ENCODE measurements around the gene UBE3A.
A peak's percentile ranks its signal among the peaks of the same experiment; 100 is the strongest.

UBE3A gene

DNA sequence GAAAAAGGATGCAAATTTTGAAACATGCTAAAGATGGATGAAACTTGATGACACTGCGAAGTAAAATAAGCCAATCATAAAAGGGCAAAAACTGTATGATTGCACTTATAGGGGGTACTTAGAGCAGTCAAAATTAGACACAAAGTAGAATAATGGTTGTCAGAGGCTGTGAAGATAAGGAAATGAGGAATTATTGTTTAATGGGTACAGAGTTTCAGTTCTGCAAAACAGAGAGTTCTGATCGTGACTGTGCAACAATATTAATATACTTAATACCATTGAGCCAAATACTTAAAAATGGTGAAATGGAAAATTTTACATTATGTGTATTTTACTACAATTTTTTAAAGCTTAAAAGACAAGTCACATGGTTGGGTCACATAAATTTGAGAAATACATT lies 35.1 kb downstream of the UBE3A start:
- DNase-seq (ENCODE audit: low spot score) = no peak

DNA sequence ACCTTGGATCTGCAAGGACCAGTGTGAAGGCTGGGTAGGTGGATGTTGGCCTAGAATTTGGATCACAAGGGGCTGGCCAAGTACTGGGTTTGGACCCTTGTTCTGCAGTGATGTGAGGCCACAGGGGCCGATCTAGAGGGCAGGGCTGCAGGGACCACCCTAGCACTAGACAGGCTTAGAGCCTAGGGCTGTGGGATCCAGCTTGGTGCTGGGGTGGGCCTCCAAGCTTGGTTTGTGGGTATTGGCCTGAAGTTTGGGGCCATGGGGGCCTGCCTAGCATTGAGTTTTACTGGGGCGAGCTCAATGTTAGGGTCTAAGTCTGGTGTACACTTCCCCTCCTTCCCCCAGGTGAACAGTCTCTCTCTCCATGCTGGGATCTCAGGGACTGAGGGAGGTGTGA lies 36.5 kb downstream of the UBE3A start:
- DNase-seq (ENCODE audit: low spot score) = no peak

DNA sequence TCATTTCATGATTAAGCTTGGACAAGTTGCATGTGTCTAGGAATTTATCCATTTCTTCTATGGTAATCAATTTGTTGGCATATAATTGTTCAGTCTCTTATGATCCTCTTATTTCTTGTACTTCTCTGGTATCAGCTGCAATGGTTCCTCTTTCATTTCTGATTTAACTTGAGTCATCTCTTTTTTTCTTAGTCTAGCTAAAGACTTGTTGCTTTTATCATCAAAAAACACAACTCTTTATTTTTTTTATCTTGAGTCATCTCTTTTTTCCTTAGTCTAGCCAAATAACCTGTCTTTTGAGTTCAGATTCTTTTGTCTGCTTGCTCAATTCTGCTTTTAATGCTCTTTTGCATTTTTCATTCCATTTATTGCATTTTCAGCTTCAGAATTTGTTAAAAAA lies 37.3 kb downstream of the UBE3A start:
- DNase-seq (ENCODE audit: low spot score) = no peak

DNA sequence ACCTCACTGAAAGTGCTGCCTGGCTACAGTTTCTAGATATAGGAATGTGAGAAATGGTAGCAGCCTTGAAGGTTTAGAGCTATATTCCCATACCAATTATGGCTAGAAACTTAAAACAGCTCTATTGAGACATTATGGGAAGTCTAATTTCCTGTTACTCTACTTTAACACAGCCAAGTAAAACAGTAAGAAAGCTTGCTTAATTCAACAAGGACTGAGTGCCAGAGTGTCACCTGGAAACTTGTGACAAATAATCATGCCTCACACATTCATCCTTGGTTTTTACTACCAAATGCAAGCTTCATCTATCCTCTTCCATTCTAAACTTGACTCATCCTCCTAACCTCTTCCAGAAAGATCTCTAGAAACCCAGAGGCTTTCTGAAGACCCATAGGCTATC lies 41.7 kb downstream of the UBE3A start:
- no peak for DNase-seq (ENCODE audit: low spot score)

DNA sequence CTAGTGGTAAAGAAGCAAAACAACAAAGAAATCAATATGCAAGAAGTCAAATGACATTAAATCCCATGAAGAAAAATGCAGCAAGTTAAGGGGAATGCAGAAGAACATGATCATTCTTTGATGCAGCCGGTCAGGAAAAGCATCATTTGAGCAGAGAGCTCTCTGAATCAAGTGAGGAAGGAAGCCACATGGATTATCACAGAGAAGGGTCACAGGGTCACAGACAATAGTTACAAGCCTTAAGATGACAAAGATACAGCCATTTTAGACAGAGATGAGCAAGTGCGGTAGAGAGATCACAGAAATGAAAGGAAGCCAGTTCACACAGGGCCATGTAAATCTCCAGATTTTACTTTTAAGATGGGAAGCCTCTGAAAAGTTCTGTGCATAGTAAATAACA lies 43.9 kb downstream of the UBE3A start:
- no peak for DNase-seq (ENCODE audit: low spot score)

DNA sequence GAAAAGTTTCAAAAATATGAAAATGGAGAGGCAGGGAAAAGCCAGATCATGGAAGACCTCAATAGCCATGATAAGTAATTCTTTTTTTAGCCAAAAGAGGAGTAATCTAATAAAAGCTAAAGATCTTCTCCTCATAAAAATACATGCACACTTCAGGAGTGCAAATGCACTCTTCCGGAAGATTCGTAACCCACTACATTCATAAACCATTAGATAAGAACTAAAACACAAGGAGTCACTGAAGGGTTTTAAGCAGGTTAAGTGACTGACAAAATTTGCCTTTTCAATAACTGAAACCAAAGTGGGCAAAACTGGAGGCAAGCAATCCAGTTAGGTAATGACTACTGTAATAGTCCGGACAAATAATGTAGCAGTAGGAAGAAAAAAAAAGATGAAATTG lies 46.0 kb downstream of the UBE3A start:
- DNase-seq (ENCODE audit: low spot score) = no peak

DNA sequence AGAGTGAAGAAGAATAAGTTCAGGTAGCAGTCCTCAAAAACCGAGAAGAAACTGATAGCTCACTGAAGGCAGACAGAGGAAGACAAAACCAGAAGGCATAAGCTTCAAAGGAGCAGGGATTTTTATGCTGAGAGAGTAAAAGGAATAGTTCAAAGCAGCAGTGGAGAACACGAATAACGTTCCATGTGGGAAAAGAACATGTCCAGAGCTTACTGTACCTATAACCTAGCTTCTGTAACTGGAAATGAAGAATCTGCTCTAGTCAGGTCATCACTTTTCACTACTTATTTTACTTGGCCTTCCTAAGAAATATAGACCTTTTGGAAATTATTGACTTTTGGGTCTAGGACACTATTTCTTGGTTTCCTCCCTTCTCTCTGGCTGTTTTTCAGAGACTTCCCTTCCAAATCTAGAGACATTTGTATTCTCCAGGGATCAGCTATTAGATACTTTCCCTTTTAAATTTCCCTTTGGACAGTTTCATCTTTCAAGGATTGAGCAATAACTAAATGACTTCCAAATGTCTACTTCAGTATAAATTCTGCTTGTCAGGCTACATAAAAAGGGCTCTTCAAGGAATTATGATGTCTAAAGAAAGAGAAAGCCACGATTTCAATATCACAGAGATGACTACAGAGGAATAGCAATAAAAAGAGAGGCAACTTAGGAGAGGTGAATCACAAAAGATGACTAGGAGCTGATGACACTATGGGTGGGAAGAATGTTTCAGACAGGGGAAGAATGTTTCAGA lies 46.7 kb downstream of the UBE3A start:
- no peak for DNase-seq (ENCODE audit: low spot score)

DNA sequence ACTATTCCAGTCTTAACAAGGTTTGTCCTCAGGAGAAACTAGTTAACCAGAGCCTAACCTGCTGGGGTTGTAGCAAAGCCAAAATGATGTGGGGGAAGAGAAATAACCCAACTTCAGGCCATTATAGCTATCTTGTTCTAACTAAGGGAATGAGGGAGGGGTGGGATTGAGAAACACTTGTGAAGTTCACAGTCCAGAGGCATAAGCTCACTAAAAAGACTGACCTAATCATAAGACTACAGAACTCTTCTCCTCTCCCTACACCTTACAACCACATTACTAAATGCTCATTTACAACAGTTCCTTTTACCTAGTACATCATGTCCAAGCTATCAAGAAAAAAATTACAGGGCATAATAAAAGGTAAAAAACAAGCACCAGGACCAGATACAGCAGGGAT lies 52.8 kb downstream of the UBE3A start:
- no peak for DNase-seq (ENCODE audit: low spot score)

DNA sequence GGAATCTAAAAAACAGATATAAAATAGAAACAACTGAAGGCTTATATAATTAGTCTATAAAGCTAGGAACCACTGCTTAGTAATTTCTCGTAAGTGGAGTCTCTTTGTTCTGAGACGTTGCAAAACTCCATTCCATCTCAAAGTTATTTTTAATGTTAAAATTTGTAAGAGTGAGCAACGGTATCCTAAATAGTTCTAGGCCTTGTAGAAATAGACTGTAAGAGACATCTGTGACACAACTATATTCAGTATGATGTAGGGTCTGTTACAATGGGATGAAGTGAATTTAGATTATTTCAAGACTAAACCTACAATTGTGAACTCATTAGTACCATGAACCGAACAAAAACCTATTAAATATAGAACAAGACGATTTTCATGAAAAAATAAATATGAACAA lies 57.2 kb downstream of the UBE3A start:
- DNase-seq (ENCODE audit: low spot score) = no peak

DNA sequence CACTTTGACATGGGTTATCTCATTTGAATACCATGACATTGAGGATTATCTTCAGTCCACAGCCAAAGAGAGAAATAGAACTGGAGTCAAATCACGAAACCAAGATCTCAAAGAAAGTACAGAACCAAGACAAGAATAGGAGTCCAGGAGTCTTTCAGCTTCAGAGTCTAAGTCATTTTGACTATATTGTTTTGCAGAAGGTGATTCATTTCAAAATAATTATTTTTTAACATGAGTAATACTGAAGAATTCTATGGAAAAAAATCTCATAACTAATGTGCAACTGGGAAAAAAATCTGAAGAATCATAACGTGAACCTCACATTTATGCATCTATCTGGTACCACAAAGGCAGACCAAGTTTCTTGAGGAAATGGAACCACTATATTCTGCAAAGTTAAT lies 60.3 kb downstream of the UBE3A start:
- DNase-seq (ENCODE audit: low spot score) = no peak

DNA sequence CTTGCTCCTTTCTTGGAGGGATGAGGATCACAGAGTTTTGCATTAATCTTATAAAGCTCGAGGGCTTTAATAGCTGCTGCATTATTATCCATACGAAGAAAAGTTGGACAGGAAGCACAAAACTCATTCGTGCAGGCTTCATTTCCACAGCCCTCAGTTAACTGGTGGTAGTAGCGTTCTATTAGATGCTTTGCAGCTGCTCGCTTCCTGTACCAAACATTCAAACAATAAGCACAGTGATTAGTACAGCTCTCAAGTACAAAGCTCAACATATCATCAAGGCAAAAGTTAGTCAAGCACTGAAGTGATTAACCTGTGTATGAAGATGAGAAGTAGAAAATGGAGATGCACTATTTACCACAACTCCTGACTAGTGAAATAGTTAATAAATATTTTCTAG lies 63.3 kb downstream of the UBE3A start:
- DNase-seq (ENCODE audit: low spot score) = no peak

DNA sequence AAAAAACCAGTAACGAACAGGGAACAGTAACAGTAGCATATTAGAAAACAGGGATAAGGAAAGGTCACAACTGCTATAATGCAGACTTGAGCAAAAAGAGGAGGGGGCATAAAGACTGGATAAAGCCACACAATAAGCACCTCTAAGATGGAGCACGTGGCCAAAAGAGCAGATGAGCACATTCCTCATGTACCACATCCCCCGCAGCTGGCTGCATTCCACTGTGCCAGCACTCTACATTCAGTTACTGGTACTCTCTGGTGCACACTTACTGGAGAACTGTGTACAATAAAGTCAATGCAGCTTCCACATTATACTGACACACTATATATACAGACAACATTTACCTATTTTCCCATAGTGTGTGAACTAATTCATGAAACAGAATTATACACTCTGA lies 64.7 kb downstream of the UBE3A start:
- DNase-seq (ENCODE audit: low spot score) = no peak

DNA sequence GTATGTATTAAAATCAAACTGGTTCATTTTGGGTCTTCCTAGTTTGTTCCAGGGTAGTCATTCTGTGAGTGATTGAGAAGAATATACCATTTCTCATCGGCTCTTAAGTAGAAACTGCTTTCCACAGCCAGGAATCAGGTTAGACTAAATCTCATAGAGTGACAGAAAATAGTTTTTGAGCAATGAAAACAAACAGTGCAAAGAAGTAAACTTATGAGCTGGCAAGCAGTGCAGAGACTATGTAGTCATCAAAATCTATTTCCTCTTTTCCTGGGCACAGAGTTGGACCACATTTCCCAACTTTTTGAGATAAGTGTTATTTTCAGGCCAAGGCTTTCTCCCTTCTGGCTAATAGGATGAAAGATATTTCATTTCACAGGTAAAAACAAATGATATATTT lies 66.5 kb downstream of the UBE3A start:
- DNase-seq (ENCODE audit: low spot score) = no peak

DNA sequence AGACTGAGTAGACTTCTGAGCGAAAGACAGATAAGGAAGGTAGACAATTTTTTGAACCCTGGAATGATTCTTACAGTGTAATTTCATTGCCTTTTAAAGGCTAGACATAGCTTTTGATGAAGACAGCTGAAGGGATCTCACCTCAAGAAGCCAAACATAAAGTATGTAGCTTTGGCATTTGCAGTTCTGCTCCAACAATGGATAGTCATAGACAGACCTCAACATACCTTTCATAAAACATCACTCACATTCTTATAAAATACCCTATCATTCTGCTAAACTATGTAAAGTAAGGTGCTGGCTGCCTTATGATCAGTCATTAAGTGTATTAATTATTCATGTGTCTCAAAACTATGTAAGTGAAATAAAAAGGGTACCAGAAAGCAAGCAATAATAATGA lies 70.0 kb downstream of the UBE3A start:
- DNase-seq (ENCODE audit: low spot score) = no peak

DNA sequence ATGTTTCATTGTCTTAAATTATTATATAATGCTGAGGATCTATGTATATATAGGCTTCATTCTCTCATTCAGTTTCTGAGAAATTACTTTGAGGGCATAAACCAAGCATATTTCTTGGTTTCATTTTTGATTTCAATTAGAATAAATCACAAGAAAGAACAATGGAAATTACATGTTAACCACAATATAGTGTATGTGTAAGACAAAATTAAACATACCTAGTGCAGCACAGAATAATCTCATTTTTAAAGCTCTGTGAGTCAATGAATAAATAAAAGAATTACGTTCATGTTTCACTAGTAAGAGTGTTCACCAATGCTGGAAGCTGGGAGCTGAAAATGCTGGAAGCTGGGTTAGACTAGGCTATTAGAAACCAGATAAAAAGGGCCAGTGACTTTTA lies 72.8 kb downstream of the UBE3A start:
- peak; percentile 5 for DNase-seq (ENCODE audit: low spot score)

DNA sequence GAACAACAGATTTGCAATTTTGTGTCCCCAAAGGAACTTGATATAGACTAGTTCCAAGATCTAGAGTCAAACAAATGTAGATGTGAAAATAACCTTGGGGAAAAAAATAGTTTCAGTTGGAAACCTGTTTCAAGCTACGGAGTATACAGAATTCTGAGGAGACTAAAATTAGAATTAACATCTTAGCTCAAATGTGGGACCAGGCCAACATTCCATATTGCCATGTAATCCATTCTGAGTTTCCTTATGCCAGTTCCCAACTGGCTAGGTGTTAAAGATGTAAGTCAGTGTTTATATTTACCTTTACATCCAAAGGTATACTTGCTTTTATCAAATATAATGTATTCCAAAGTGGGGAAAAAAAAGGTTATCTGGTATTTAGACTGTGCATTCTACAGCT lies 76.3 kb downstream of the UBE3A start:
- DNase-seq (ENCODE audit: low spot score) = no peak

DNA sequence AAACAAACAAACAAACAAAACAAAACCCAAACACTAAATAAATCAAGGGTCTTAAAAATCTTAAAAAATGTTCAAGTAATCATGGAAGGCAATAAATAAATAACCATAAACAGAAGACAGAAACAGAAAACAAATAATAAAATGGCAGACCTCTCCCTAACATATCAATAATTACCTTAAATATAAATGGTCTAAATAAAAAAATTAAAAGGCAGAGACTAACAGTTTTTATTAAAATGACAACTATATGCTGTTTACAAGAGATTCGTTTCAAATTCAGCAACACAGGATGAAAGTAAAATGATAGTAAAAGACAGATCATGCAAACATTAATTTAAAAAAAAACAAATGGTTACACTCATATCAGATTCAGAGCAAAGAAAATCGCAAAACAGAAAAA lies 91.1 kb downstream of the UBE3A start:
- DNase-seq (ENCODE audit: low spot score) = no peak

DNA sequence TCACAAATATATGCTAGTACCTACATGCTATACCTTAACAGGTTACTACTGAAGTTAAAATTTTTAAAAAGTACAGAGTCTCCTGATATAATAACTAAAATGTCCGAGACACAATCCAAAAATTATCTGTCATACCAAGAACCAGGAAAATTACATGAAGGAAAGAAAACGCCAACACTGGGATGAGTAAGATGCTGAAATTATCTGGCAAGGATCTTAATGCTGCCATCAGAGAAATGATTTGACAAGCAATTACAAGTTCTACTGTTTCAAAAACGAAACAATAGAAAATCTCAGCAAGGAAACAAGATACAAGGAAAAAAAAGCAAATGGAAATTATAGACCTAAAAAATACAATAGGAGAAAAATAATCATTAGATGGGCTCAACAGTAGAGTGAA lies 92.5 kb downstream of the UBE3A start:
- DNase-seq (ENCODE audit: low spot score) = no peak

DNA sequence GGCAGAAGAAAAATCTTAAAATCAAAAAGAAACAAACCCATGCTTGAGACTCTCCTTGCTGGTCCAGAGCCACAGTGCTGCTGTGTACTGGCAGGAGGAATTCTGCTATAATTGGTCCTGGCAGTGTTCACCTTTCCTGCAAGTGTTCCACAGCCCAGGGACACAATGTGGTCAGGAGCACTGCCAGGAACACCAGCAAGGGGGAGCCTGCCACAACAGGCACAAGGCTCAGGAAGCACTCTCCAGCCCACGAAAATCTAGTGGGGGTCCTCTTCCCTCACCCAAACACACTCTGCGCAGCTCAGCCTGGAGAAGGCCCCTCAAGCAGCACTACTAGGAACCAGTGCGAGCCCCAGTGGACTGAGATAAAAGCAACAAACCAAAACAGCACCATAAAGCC lies 92.9 kb downstream of the UBE3A start:
- DNase-seq (ENCODE audit: low spot score) = no peak

DNA sequence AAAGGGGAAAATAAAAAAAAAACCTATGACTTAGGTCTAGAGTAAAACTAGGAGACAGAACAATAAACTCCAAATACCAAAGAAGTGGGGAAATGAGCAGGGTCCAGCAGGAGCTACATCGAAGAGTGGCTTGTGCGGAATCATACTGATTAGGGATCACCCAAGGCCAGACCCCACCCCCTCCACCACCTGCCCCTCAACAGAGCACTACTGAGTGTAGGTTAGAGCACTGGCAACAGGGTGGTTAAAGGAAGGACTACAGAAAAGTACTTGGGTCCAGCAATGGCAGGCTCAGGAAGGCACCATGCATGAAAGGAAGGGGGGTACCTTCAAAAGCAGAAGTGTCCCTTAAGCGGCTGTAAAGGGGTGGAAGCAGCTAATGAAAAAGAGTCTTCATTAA lies 96.2 kb downstream of the UBE3A start:
- DNase-seq (ENCODE audit: low spot score) = no peak

DNA sequence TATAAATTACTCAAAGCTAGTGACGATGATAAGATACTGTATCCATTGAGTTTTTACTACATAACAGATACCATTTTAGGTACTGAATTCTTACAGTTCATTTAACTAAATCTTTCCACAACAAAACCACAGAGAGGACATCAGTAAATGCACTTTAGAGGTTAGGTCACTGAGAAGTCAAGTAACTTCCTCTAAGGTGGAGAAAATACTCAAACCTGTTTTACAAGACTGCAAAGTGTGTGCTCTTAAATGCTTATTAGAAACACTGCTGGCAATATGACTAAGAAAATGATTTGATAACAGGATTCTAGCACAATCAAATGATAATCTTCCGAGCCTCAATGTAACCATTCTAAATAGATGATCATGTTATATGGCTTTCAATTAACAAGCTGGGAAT lies 99.4 kb downstream of the UBE3A start:
- no peak for DNase-seq (ENCODE audit: low spot score)

DNA sequence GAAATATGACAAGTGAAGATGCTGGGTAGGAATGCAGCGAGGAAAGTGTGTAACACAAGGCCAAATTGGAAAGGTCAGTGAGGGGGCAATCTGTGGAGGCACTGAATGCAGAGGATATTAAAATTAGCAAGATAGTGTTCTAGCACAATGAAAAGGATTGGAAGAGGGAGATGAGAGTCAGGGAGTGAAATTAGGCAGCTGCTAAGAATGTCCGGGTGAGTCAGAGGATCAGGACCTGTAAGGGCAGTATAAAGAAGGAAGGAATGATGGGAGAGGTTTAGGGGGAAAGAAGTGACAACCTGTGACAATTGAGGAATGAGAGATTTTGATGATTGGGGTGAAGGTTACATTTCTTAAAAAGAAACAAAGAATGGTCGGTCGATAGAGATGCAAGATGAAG lies 103.5 kb downstream of the UBE3A start:
- DNase-seq (ENCODE audit: low spot score) = no peak

DNA sequence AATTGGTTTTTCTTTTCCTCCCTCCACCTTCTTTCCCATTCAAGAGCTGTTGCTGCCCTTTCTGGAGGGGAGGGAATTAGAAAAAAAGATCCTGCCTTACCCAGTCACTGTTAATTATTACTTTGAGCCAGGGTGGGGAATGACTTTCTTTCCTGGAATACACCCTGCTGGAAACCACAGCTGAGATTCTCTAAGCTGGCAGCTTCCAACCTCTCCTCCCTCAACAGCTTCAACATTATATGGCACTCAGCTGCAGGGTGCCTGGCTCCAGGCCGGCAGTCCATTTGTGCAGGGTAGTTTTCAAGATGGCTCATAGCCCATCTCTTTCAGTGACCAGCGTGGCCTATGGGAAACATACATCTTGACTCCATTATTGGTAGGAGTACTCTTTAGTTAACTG lies 105.8 kb downstream of the UBE3A start:
- no peak for DNase-seq (ENCODE audit: low spot score)

DNA sequence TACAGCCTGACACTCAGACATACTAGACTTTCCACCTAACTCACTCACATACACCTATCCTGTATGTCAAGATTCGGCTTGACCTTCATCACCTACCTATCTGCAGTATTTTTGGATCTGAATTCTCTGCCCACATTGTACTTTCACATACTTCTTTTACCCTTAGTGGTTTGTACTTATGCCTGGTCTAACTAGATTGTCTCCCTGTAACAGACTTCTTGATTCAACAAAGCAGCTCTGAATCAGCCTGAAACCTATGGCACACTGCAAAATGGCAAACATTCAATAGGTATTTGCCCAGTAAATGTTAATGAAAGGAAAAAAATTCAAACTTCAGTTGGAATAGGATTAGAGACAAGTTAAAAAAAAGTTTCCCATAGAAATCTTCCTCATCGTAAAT lies 106.5 kb downstream of the UBE3A start:
- no peak for DNase-seq (ENCODE audit: low spot score)

DNA sequence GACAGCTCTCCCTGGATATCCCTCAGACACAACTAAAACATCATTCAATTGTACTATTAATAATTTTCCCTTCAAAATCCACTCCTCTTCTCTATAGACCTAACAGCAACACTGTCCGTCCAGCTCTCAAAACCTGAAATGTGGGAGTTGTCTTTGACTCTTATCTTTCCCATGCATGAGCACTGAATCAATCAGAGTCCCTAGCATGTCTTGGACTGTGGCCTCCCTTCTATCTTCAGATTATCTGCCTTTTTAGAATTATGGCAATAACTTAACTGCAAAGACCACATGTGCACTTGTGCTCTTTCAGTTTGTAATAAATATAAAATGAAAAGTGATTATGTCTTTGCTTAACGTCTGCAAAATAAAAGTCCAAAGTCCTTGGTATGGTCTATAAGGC lies 107.0 kb downstream of the UBE3A start:
- DNase-seq (ENCODE audit: low spot score) = no peak

Data from CD4-positive, alpha-beta T cell treated with Interleukin-2 at 100 ng/mL for 4 hours (primary cell).